ENCODE data around the gene ADGRB3.

- TF ChIP-seq CTCF (IDR thresholded peaks at IDR 0.05; ENCODE audit: low read depth, low read length, missing input control): no peak
- TF ChIP-seq RAD21 (IDR thresholded peaks at IDR 0.05): no peak
- TF ChIP-seq SP1 (IDR thresholded peaks at IDR 0.05): no peak
- TF ChIP-seq HNF4A (conservative IDR thresholded peaks at IDR 0.05): no peak
- TF ChIP-seq GABPA (IDR thresholded peaks at IDR 0.05 in 1 of 2, conservative IDR thresholded peaks at IDR 0.05 in 1 of 2): no peak
- TF ChIP-seq REST (IDR thresholded peaks at IDR 0.05): no peak
- TF ChIP-seq YY1 (IDR thresholded peaks at IDR 0.05): no peak
- no peak for TF ChIP-seq ATF3 (IDR thresholded peaks at IDR 0.05)
- no peak for TF ChIP-seq JUND (IDR thresholded peaks at IDR 0.05)
These were observed 217.7 kb downstream of the ADGRB3 start for GRCh38 chr6:68852791-68853190.
